Endodermal cell (in vitro differentiated cells): ENCODE data around the gene AGBL3. TPM values are rescaled to one million over a fixed set of nuclear protein-coding genes. Genes with fewer than 3 reads are reported as not detected.

Experiments used
- DNase-seq: peaks from one replicate; pipeline ENCODE4 v3.0.0-alpha.2; 2017
- H3K27ac ChIP-seq: 2 replicates; pipeline ENCODE4 v1.5.1; 2013; ENCODE audit warnings: mild to moderate bottlenecking, low read depth, low read length, moderate library complexity
- H3K27me3 ChIP-seq: 2 replicates; pipeline ENCODE4 v1.6.1; 2013; ENCODE audit warnings: mild to moderate bottlenecking, low read length, moderate library complexity; ENCODE audit not compliant: insufficient read depth, control insufficient read depth, poor library complexity, severe bottlenecking
- H3K36me3 ChIP-seq: 2 replicates; pipeline ENCODE4 v1.7.0; 2013; ENCODE audit warnings: mild to moderate bottlenecking, low read length, moderate library complexity; ENCODE audit not compliant: control insufficient read depth, insufficient read depth
- H3K4me1 ChIP-seq: one replicate; pipeline ENCODE4 v1.7.0; 2013; ENCODE audit warnings: low read length; ENCODE audit not compliant: control insufficient read depth, insufficient read depth
- H3K4me3 ChIP-seq: 2 replicates; pipeline ENCODE4 v1.5.1; 2013; ENCODE audit warnings: mild to moderate bottlenecking, low read length, moderate library complexity
- H3K9ac ChIP-seq: 2 replicates; pipeline ENCODE4 v1.6.1; 2013; ENCODE audit warnings: mild to moderate bottlenecking, low read length, moderate library complexity; ENCODE audit not compliant: poor library complexity, severe bottlenecking; ENCODE audit errors: extremely low read depth
- H3K9me3 ChIP-seq: 2 replicates; pipeline ENCODE4 v1.6.1; 2013; ENCODE audit warnings: mild to moderate bottlenecking, low read length, moderate library complexity; ENCODE audit not compliant: control insufficient read depth
- H3K27ac Mint-ChIP-seq: 2 replicates; pipeline ENCODE4 v1.8.0; 2020; ENCODE audit warnings: mixed read lengths
- H3K27me3 Mint-ChIP-seq: 2 replicates; pipeline ENCODE4 v1.8.0; 2021; ENCODE audit warnings: mild to moderate bottlenecking, mixed read lengths; ENCODE audit not compliant: insufficient read depth
- H3K36me3 Mint-ChIP-seq: 2 replicates; pipeline ENCODE4 v1.8.0; 2020; ENCODE audit warnings: low read depth, mixed read lengths
- H3K4me1 Mint-ChIP-seq: 2 replicates; pipeline ENCODE4 v1.8.0; 2020; ENCODE audit warnings: mixed read lengths
- H3K4me3 Mint-ChIP-seq: 2 replicates; pipeline ENCODE4 v1.8.0; 2020; ENCODE audit warnings: mild to moderate bottlenecking, moderate library complexity, mixed read lengths
- H3K9me3 Mint-ChIP-seq: 2 replicates; pipeline ENCODE4 v1.8.0; 2020; ENCODE audit warnings: mild to moderate bottlenecking, mixed read lengths
- CTCF ChIP-seq: fragments of 200-600 bp; sonication (generic); conservative IDR thresholded peaks from 2 replicates; pipeline ENCODE4 v1.5.0; 2021; ENCODE audit warnings: antibody characterized with exemption, mild to moderate bottlenecking
- WGBS, 2 experiments: methylation state at CpG; one replicate each; pipeline versions ENCODE4 v1.1.5 to v1.1.7; 2013; ENCODE audit warnings: missing lambda C conversion rate in 2 of 2, mixed read lengths in 1 of 2; ENCODE audit not compliant: insufficient coverage in 1 of 2, insufficient read length in 1 of 2; 5-methylcytosine and 5-hydroxymethylcytosine counted together
- total RNA-seq, 2 donors: library from RNA; stranded (reverse); fragmentation: NEBNext Ultra II Directional in 1 of 2; extraction: Animal tissue kit (Norgen Biotek cat#: 25700) in 1 of 2; gene quantifications; 2 replicates in 1 of 2; 3 replicates in 1 of 2; pipeline ENCODE4 v1.2.1, GENCODE V29; 2021

Gene AGBL3
- total RNA-seq, 2 donors from 2014 or later, result 2.6 to 5.0 TPM

- Histone ChIP-seq H3K4me3 (no peak overlapping the region), H3K36me3 (peaks cover 46% of the 10 kb centered on the region), H3K27ac (no peak overlapping the region), H3K27me3 (no peaks in the 10 kb centered on the region), H3K9ac (no peak overlapping the region), H3K4me1 (no peaks in the 10 kb centered on the region), H3K9me3 (no peaks in the 10 kb centered on the region)
- H3K4me3 Mint-ChIP-seq, result no peak overlapping the region
- H3K27ac Mint-ChIP-seq, result no peak overlapping the region
- no peaks in the 10 kb centered on the region for H3K9me3 Mint-ChIP-seq
- TF ChIP-seq CTCF, result no peak
- DNase-seq, result no peak
- no peaks in the 10 kb centered on the region for H3K27me3 Mint-ChIP-seq
- 96 to 100% methylated on average over 2 of the region's 2 CpGs for WGBS, 2 experiments
- peaks cover 35% of the 10 kb centered on the region for H3K36me3 Mint-ChIP-seq
- peaks cover 36% of the 10 kb centered on the region for H3K4me1 Mint-ChIP-seq
Measured at GRCh38 chr7:134993877-134994456, 7.7 kb downstream of the AGBL3 start.

- Histone ChIP-seq H3K4me1 (no peaks in the 10 kb centered on the region), H3K9ac (no peak overlapping the region), H3K9me3 (no peaks in the 10 kb centered on the region), H3K27ac (no peak overlapping the region), H3K36me3 (peaks cover 32% of the 10 kb centered on the region), H3K27me3 (no peaks in the 10 kb centered on the region), H3K4me3 (no peak overlapping the region)
- WGBS, 2 experiments, result 67 to 77% methylated on average over 3 to 6 of the region's 6 CpGs
- Mint-ChIP-seq H3K27me3 (no peaks in the 10 kb centered on the region), H3K4me1 (peaks cover 29% of the 10 kb centered on the region), H3K4me3 (no peak overlapping the region), H3K9me3 (no peaks in the 10 kb centered on the region), H3K27ac (peak overlapping the region; percentile 7), H3K36me3 (peaks cover 27% of the 10 kb centered on the region)
- DNase-seq, result no peak
- TF ChIP-seq CTCF, result no peak
Measured at GRCh38 chr7:134995239-134996096, 9.2 kb downstream of the AGBL3 start.

- Mint-ChIP-seq H3K36me3 (peaks cover 27% of the 10 kb centered on the region), H3K4me3 (no peak overlapping the region), H3K4me1 (peaks cover 23% of the 10 kb centered on the region), H3K27me3 (no peaks in the 10 kb centered on the region), H3K9me3 (no peaks in the 10 kb centered on the region), H3K27ac (no peak overlapping the region)
- Histone ChIP-seq H3K9me3 (no peaks in the 10 kb centered on the region), H3K36me3 (peaks cover 32% of the 10 kb centered on the region), H3K9ac (no peak overlapping the region), H3K27me3 (no peaks in the 10 kb centered on the region), H3K4me1 (no peaks in the 10 kb centered on the region), H3K27ac (no peak overlapping the region), H3K4me3 (no peak overlapping the region)
- 92 to 100% methylated on average over 1 to 2 of the region's 2 CpGs for WGBS, 2 experiments
- no peak for DNase-seq
- TF ChIP-seq CTCF, result no peak
Measured at GRCh38 chr7:134996097-134996550, 9.8 kb downstream of the AGBL3 start.
